Hindlimb muscle (tissue), 1 donor: ENCODE data around the gene PAXX. TPM values are rescaled to one million over a fixed set of nuclear protein-coding genes. Genes with fewer than 3 reads are reported as not detected.

Experiments
- DNase-seq: peaks from one replicate; pipeline ENCODE4 v3.0.0-alpha.2; 2013
- polyA plus RNA-seq: library from polyadenylated mRNA; unstranded; fragments of 120-200 nt; gene quantifications from one replicate; pipeline ENCODE4 v1.2.1, GENCODE V29; 2013; ENCODE audit not compliant: insufficient read length

Gene PAXX
- polyA plus RNA-seq, 1 donor: 23.9 TPM

- no peak for DNase-seq
Measured at GRCh38 chr9:136982232-136983051, 9.8 kb upstream of the PAXX start, which contains the start of gene LCNL1. Gene LCNL1, plus strand, starts transcription at chr9:136982993. Its CDS starts 594 bp downstream, at chr9:136983587.

GRCh38 chr9:136983167-136983566, 9.1 kb upstream of the PAXX start:
- DNase-seq: no peak

GRCh38 chr9:136983656-136984314, 8.4 kb upstream of the PAXX start:
- no peak for DNase-seq

- DNase-seq: no peak
Measured at GRCh38 chr9:136984464-136985026, 7.7 kb upstream of the PAXX start.

- DNase-seq: no peak
Measured at GRCh38 chr9:136985027-136985602, 7.1 kb upstream of the PAXX start.

GRCh38 chr9:136985853-136986252, 6.4 kb upstream of the PAXX start:
- DNase-seq: no peak

- DNase-seq: no peak
Measured at GRCh38 chr9:136988872-136989271, 3.4 kb upstream of the PAXX start.

GRCh38 chr9:136990242-136990911, 1.8 kb upstream of the PAXX start:
- DNase-seq: no peak

- DNase-seq: no peak
Measured at GRCh38 chr9:136992819-136993369, 672 bp downstream of the PAXX start.

- no peak for DNase-seq
Measured at GRCh38 chr9:136994180-136994887, 2.1 kb downstream of the PAXX start.

- no peak for DNase-seq
Measured at GRCh38 chr9:136994888-136995230, 2.6 kb downstream of the PAXX start.

- DNase-seq: no peak
Measured at GRCh38 chr9:136995362-136995761, 3.1 kb downstream of the PAXX start.

- no peak for DNase-seq
Measured at GRCh38 chr9:136995772-136996311, 3.6 kb downstream of the PAXX start.

GRCh38 chr9:136996361-136997292, 4.4 kb downstream of the PAXX start, which contains the start of gene CLIC3:
Gene CLIC3, minus strand, starts transcription at chr9:136996568. Its CDS starts 25 bp downstream, at chr9:136996543.
- no peak for DNase-seq

GRCh38 chr9:136997371-136997770, 5.1 kb downstream of the PAXX start:
- no peak for DNase-seq

- DNase-seq: no peak
Measured at GRCh38 chr9:136997830-136998234, 5.6 kb downstream of the PAXX start.

GRCh38 chr9:137000177-137000930, 8.1 kb downstream of the PAXX start:
- DNase-seq: no peak

- DNase-seq: no peak
Measured at GRCh38 chr9:137001857-137002645, 9.8 kb downstream of the PAXX start.

- DNase-seq: no peak
Measured at GRCh38 chr9:137002646-137003041, 10.4 kb downstream of the PAXX start.
